ENCODE results near the gene LRIT1. TPM values are rescaled to one million over a fixed set of nuclear protein-coding genes. Genes with fewer than 3 reads are reported as not detected.

LRIT1 gene
- total RNA-seq, 1 experiment from 2014 or later, result not detected

DNA sequence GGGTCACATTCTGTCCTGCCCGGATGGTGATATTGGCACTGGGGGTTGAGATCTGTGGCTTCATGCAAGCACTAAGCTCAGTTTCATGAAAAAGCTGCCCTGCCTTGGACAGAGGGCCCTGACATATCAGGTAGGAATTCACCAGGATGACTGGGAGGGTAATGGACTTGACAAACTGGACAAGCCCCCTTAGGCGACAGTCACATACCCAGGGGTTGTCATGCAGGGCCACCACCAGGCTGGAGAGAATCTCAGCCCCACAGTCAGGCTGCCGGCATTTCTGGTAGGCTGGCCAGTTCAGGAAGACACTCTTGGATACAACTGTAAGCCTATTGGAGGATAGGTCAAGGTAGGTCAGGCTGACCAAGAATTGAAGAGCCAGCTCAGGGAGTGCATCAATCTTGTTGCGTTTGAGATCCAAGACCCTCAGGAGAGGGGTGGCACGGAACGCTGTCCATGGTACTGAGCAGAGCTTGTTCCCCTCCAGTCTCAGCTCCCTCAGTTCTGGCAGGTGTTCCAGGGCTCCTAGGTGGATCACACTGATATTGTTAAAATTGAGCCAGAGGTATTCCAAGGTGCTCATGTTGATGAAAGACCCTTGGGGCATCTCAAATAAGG is 16.8 kb downstream of the LRIT1 start:
- intact Hi-C loops (cut with micrococcal nuclease), result no loop called here
- POLR2A ChIA-PET, result no interaction called here
- H3K4me3 ChIP-seq (replicated peaks in 1 of 2; ENCODE audit: low read depth in 1 of 2, low read length in 2 of 2), result no peak overlapping the region
- peaks cover 33% of the 10 kb centered on the region for H3K27me3 ChIP-seq (ENCODE audit: insufficient read depth, low read length)
- no peaks in the 10 kb centered on the region for H3K9me2 ChIP-seq (ENCODE audit: insufficient read depth)
- TF ChIP-seq REST (IDR thresholded peaks at IDR 0.05; ENCODE audit: low read depth), result peak; percentile 79
- TF ChIP-seq ZFX (IDR thresholded peaks at IDR 0.05), result no peak
- TF ChIP-seq CTCF (IDR thresholded peaks at IDR 0.05 in 2 of 3, conservative IDR thresholded peaks at IDR 0.05 in 1 of 3; ENCODE audit: borderline replicate concordance in 1 of 3, insufficient read depth in 1 of 3, low read depth in 2 of 3, low read length in 2 of 3), result no peak
- TF ChIP-seq SIN3A (IDR thresholded peaks at IDR 0.05; ENCODE audit: low read depth), result no peak
- TF ChIP-seq ELF1 (IDR thresholded peaks at IDR 0.05; ENCODE audit: borderline replicate concordance, low read depth), result no peak
- no peak for TF ChIP-seq CBX3 (IDR thresholded peaks at IDR 0.05; ENCODE audit: low read depth)
- no peak for TF ChIP-seq EGR1 (IDR thresholded peaks at IDR 0.05; ENCODE audit: low read depth)
- TF ChIP-seq ATF3 (IDR thresholded peaks at IDR 0.05), result no peak
- no peak for TF ChIP-seq FOSL1 (IDR thresholded peaks at IDR 0.05; ENCODE audit: low read depth)
- ATAC-seq (no peak), DNase-seq (ENCODE audit: low read depth, low spot score) (no peak)
- H3K79me2 ChIP-seq (ENCODE audit: insufficient read depth, low read length), result no peaks in the 10 kb centered on the region
- H3K9me3 ChIP-seq (ENCODE audit: control insufficient read depth in 1 of 2, insufficient read depth in 1 of 2, low read depth in 1 of 2, low read length in 2 of 2), result 0 out of 4 replicates have a peak, but pooled peaks cover 0 to under 1% of the 10 kb centered on the region in 2 experiments
- CTCF ChIA-PET, result interaction anchor here (0.8 kb wide), 1 partner anchor 10 kb away, joined by 3 read pairs; no protein-coding TSS in a partner anchor
- no peaks in the 10 kb centered on the region for H3K4me1 ChIP-seq (ENCODE audit: control insufficient read depth in 1 of 2, insufficient read depth in 2 of 2, low read length in 2 of 2)
- RAD21 ChIA-PET (ENCODE audit: low non-redundant PET in 1 of 2, low total read pairs in 2 of 2, uncharacterized antibody in 2 of 2, unreplicated experiment in 2 of 2), result no interaction called here
- H4K20me1 ChIP-seq (ENCODE audit: insufficient read depth), result no peaks in the 10 kb centered on the region
- H3K27ac ChIP-seq (ENCODE audit: low read depth, low read length), result no peak overlapping the region
- BruUV-seq (replicated peaks), result no TSS peak
- H3K36me3 ChIP-seq (ENCODE audit: control insufficient read depth in 1 of 2, insufficient read depth in 2 of 2, low read length in 2 of 2), result no peaks in the 10 kb centered on the region
- H2AFZ ChIP-seq (ENCODE audit: low read depth, low read length, poor library complexity, severe bottlenecking), result no peak overlapping the region
- no peak overlapping the region for H3K4me2 ChIP-seq (ENCODE audit: low read length)
- no peak overlapping the region for H3K9ac ChIP-seq (ENCODE audit: low read length)

All from HCT116 (cell line).